Measurements from ENCODE around the gene CCNH.

The CCNH gene

DNA sequence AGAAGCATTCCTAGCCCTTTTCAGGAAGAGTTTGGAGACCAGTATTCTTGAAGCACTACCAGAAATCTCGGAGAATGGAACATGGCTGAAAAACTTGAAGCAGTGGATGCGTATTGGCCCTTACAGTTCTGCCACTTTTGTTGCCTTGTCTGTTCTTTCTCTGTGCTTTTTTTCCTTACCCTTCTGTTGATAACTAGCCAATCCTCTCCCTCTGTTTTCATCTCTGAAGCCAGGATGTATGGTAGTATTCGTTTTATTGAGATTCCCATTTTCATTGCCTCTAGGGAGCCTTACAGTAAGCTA, 564 bp upstream of the CCNH start:
- Histone ChIP-seq H3K9ac (ENCODE audit: low read depth, low read length) (peak overlapping the region; percentile 68), H3K9me3 (ENCODE audit: control insufficient read depth, insufficient read depth, low read length) (no peaks in the 10 kb centered on the region), H3K36me3 (ENCODE audit: insufficient read depth, low read length) (peaks cover 10% of the 10 kb centered on the region), H3K4me1 (ENCODE audit: insufficient read depth, low read length) (no peaks in the 10 kb centered on the region)

DNA sequence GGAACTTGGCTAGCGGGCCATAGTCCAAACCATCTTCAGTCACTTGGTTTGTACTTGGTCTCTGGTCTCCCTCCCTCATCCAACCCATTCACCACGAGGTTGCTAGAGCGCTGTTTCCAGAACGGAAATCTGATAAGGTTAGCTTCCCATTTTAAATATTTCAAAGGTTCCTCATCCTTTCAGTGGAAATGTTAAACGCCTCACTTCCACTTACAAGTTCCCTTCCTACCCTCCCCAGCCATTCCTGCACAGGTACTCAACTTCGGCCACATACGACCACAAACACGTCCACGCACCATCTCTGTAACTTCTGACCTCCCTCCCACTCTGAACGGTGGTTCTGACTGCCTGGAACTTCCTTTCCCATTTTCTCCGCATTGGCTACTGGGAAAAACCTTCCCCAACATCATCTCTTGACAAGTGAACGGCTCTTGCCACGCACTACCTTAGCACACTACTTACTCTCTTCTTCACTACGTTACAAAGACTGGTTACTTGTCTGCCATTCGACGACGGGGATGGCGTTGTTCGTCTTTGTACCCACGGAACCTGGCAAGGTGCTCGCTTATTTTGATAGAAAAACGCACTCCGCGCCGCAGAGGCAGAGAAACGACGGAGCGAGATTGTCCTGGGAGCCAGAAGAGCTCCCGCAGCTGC, 629 bp downstream of the CCNH start:
- Histone ChIP-seq H3K9me3 (ENCODE audit: control insufficient read depth, insufficient read depth, low read length) (no peaks in the 10 kb centered on the region), H3K4me1 (ENCODE audit: insufficient read depth, low read length) (no peaks in the 10 kb centered on the region), H3K36me3 (ENCODE audit: insufficient read depth, low read length) (peaks cover 11% of the 10 kb centered on the region), H3K9ac (ENCODE audit: low read depth, low read length) (peak overlapping the region; percentile 68)

DNA sequence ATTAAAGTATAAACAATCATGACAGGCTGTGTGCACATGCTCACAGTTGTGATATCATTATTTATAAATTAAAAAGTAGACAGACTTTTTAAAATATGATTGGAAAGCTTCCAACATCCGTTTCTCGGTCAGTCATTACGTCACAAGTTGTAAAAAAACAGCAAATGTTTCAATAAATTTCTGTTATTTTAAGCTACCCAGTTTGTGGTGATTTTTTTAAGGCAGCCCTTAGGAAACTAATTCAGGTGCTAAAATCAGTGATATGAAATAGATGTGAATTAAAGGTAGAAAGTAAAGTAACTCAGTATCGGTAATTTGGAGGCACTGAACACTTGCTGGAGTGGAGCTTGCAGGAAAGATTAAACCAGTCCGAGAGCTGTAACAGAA, 1.2 kb downstream of the CCNH start:
- Histone ChIP-seq H3K9me3 (ENCODE audit: control insufficient read depth, insufficient read depth, low read length) (no peaks in the 10 kb centered on the region), H3K36me3 (ENCODE audit: insufficient read depth, low read length) (peaks cover 12% of the 10 kb centered on the region), H3K4me1 (ENCODE audit: insufficient read depth, low read length) (no peaks in the 10 kb centered on the region), H3K9ac (ENCODE audit: low read depth, low read length) (peak overlapping the region; percentile 68)

DNA sequence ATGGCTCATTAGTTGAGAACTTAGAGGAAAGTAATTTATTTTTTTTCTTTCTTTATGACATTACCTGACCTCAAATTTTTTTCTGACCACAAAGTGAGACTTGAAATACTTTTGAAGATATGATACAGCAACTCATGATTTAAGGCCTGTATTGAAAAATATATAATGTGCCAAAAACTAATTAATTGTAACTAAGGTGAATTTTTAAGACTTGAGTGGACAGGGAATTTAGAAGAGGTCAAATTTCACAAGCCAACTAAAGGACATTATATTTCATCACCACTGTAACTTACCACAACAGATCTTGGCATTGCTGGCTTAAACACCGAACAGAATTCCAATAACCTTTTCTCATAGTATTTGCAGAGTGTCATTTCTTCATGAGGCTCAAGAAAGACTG, 1.8 kb downstream of the CCNH start:
- no peak overlapping the region for H3K9ac ChIP-seq (ENCODE audit: low read depth, low read length)
- H3K36me3 ChIP-seq (ENCODE audit: insufficient read depth, low read length): peaks cover 18% of the 10 kb centered on the region
- H3K9me3 ChIP-seq (ENCODE audit: control insufficient read depth, insufficient read depth, low read length): no peaks in the 10 kb centered on the region
- no peaks in the 10 kb centered on the region for H3K4me1 ChIP-seq (ENCODE audit: insufficient read depth, low read length)

DNA sequence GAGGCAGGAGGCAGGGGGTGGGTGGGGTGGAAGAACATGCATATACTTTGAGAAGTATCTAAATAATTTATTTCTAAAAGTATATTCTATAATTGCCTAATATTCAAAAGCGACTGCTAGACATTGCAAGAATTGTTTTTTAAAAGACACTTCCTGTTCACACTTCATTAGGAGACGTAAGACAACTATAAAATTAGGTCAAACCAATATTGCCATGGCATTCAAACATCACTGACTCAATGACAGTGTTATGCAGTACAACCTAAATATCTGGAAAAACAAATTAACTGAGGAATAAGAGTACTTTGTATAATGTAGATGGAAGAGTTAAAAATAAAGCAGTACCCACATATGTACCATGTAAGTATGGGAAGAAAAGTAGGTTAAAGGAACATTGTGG, 4.5 kb downstream of the CCNH start:
- peaks cover 24% of the 10 kb centered on the region for H3K36me3 ChIP-seq (ENCODE audit: insufficient read depth, low read length)
- H3K9me3 ChIP-seq (ENCODE audit: control insufficient read depth, insufficient read depth, low read length): no peaks in the 10 kb centered on the region
- H3K9ac ChIP-seq (ENCODE audit: low read depth, low read length): no peak overlapping the region
- H3K4me1 ChIP-seq (ENCODE audit: insufficient read depth, low read length): no peaks in the 10 kb centered on the region

DNA sequence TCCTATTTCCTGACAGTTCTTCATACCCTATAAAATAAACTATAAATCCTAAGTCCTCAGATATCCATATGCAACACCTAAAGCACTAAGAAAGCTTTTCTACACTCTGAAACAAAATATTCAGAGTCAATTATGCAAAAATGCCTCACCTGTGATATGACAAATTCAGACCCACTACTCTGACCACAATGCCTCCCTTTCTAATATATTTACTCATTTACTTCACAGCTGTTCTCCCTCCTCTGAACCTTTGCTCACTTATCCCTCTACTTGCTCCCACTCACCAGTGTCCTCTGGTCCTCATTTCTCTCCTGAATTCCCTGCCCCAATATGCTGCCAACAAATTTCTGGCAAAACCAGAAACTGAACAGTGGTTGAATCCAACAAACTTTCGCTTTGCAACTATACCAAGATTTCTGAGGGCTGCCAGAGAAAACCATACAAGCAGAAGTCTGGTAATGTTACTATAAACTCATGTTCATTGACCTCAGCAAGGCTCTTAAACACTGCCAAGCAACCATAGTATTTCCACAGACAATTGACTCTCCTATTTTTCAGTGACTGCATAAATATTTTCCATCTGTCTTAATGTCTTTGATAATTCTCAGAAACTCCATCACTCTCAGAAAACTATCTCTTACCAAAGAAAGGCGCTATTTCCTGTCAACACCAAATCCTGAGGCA, 7.1 kb downstream of the CCNH start:
- no peak overlapping the region for H3K9ac ChIP-seq (ENCODE audit: low read depth, low read length)
- no peaks in the 10 kb centered on the region for H3K4me1 ChIP-seq (ENCODE audit: insufficient read depth, low read length)
- H3K36me3 ChIP-seq (ENCODE audit: insufficient read depth, low read length): peaks cover 30% of the 10 kb centered on the region
- no peaks in the 10 kb centered on the region for H3K9me3 ChIP-seq (ENCODE audit: control insufficient read depth, insufficient read depth, low read length)

DNA sequence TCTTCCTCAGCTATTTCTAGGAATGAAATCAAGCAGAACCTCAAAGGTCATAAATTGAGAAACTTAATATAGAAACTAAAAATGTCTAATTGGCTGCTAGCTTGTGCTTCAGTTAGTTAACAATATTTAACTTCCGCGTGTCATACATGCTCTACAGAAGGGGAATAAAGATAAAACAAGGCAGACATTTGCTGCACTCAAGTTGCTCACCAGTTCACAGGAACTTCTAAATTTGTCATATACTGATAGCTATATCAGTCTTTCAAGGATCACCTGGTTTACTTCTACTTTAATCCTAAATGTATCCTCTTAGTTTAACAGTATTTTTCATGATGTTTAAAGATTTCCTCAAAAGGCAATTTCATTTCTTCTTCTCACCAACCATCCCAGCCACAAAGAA, 8.4 kb downstream of the CCNH start:
- Histone ChIP-seq H3K9me3 (ENCODE audit: control insufficient read depth, insufficient read depth, low read length) (no peaks in the 10 kb centered on the region), H3K36me3 (ENCODE audit: insufficient read depth, low read length) (peaks cover 26% of the 10 kb centered on the region), H3K9ac (ENCODE audit: low read depth, low read length) (no peak overlapping the region), H3K4me1 (ENCODE audit: insufficient read depth, low read length) (no peaks in the 10 kb centered on the region)

DNA sequence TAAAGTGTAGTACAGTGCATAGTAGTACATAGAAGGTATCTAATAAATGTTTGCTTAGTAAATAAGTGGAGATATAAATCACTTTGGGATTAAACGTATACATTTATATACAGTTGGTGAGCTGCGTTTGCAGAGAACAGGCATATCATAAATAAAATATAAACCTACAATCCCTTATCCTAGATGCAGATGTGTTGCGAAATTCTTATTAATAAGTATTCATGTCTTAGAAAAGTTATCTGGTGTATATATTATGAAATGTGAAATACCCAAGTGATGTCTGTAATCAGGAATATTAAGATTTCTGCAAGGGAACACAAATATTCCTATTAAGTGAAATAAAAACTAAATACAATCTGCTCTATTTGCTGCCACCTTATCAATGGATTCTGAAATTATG, 8.8 kb downstream of the CCNH start:
- Histone ChIP-seq H3K9me3 (ENCODE audit: control insufficient read depth, insufficient read depth, low read length) (no peaks in the 10 kb centered on the region), H3K4me1 (ENCODE audit: insufficient read depth, low read length) (no peaks in the 10 kb centered on the region), H3K36me3 (ENCODE audit: insufficient read depth, low read length) (peaks cover 31% of the 10 kb centered on the region), H3K9ac (ENCODE audit: low read depth, low read length) (no peak overlapping the region)

DNA sequence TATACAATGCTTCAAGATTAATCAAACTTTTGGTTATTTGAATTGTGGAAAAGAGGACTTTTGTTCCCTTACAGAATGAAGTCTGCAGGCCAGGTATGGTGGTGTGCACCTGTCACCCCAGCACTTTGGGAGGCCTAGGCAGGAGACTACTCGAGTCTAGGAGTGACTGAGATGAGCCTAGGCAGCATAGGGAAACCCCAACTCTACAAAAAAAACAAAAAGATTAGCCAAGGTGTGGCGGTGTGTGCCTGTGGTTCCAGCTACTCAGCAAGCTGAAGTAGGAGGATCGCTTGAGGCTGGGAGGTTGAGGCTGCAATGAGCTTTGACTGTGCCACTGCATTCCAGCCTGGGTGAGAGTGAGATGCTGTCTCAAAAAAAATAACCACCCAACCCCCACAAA, 9.3 kb downstream of the CCNH start:
- H3K4me1 ChIP-seq (ENCODE audit: insufficient read depth, low read length): no peaks in the 10 kb centered on the region
- H3K36me3 ChIP-seq (ENCODE audit: insufficient read depth, low read length): peaks cover 27% of the 10 kb centered on the region
- H3K9ac ChIP-seq (ENCODE audit: low read depth, low read length): no peak overlapping the region
- no peaks in the 10 kb centered on the region for H3K9me3 ChIP-seq (ENCODE audit: control insufficient read depth, insufficient read depth, low read length)

DNA sequence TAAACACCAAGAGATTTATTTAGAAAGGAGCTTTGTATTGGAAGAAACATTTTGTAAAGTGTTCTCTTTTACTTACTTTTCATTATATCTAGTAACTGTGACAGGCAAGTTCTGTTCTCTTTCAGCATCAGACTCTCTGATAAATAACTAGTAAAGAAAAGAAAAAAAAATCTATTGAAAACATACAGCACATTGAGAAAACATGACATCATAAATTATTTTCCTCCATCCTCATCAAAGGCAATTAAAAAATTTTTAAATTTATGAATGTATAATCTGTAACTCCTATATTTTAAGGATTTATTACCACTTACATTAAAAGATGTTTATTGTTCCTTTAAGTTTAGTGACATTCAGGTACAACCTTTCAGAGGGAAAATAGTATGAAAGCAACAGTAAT, 11.1 kb downstream of the CCNH start:
- no peak overlapping the region for H3K9ac ChIP-seq (ENCODE audit: low read depth, low read length)
- peaks cover 26% of the 10 kb centered on the region for H3K36me3 ChIP-seq (ENCODE audit: insufficient read depth, low read length)
- H3K4me1 ChIP-seq (ENCODE audit: insufficient read depth, low read length): no peaks in the 10 kb centered on the region
- H3K9me3 ChIP-seq (ENCODE audit: control insufficient read depth, insufficient read depth, low read length): no peaks in the 10 kb centered on the region

DNA sequence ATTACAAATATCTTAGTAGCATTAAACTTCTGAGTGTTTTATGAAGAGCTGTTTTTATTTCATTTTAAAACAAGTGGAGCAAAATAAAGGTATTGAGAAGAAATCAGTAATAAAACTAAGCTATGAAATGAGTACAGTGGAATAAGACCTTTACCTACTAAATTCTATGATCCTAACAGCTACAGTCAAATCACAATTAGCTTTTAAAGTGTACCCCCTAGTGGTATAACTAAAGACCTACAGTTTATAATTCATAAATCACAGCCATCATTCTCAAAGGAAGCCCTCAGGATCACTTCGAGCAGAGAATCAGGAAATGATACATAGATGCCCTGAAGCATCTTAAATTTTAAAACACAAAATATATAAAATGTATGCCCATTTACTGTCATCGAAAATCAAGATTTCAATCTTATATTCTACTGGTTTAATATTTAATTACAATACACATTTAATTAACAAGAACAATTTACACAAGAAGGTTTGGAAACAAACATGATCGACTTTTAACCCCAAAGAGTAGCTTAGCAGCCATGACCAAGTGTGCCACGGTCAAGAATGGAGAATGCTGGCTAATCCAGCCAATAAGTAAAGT, 12.3 kb downstream of the CCNH start:
- no peak overlapping the region for H3K9ac ChIP-seq (ENCODE audit: low read depth, low read length)
- H3K9me3 ChIP-seq (ENCODE audit: control insufficient read depth, insufficient read depth, low read length): no peaks in the 10 kb centered on the region
- H3K36me3 ChIP-seq (ENCODE audit: insufficient read depth, low read length): peaks cover 17% of the 10 kb centered on the region
- no peaks in the 10 kb centered on the region for H3K4me1 ChIP-seq (ENCODE audit: insufficient read depth, low read length)

DNA sequence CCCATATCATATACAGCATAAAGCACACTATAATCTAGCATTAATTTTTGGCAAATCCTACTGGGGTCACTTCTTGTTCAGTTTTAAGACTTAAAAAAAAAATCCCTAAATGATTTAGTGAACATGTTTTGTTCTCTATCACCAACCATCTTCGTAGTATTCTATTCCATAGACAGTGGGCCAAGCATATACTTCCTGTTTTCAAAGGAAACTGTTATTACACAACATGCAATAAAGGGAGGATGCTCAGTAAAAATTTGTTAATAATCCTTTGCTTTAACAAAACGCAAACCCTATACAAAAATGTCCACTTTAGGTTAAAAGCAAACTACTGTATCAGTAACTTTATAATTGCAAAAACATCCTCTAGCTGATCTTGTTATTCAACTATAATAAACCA, 13.0 kb downstream of the CCNH start:
- H3K9me3 ChIP-seq (ENCODE audit: control insufficient read depth, insufficient read depth, low read length): no peaks in the 10 kb centered on the region
- no peaks in the 10 kb centered on the region for H3K4me1 ChIP-seq (ENCODE audit: insufficient read depth, low read length)
- no peak overlapping the region for H3K9ac ChIP-seq (ENCODE audit: low read depth, low read length)
- H3K36me3 ChIP-seq (ENCODE audit: insufficient read depth, low read length): peaks cover 17% of the 10 kb centered on the region

DNA sequence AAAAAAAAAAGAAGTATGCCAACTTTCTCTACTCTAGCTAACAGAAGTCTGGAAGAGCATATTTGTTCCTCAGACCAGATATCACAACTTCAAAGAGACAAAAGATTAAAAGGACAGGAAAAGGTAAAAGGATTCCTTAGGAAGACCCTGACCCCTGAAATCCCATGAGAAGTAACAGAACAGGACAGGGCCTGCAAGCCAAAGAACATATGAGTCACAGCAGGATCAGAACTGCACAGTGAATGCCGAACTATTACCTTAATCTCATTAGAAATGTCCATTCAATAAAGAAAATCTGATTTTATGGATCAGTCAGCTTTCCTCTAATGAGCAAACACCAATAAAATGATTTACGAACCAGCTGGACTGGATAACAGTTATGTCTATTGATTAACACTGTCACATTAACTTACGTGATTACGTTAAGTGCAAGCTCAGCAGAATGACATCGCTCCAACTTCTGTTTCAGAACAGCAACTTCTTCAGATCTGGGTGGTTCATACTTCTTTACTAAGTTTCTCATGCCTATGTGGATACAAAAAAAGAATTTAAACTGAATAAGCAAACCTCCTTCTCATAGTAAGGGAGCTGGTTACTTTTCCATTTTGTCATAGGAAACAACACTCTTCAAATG, 13.6 kb downstream of the CCNH start:
- peaks cover 17% of the 10 kb centered on the region for H3K36me3 ChIP-seq (ENCODE audit: insufficient read depth, low read length)
- no peaks in the 10 kb centered on the region for H3K4me1 ChIP-seq (ENCODE audit: insufficient read depth, low read length)
- H3K9me3 ChIP-seq (ENCODE audit: control insufficient read depth, insufficient read depth, low read length): no peaks in the 10 kb centered on the region
- no peak overlapping the region for H3K9ac ChIP-seq (ENCODE audit: low read depth, low read length)

DNA sequence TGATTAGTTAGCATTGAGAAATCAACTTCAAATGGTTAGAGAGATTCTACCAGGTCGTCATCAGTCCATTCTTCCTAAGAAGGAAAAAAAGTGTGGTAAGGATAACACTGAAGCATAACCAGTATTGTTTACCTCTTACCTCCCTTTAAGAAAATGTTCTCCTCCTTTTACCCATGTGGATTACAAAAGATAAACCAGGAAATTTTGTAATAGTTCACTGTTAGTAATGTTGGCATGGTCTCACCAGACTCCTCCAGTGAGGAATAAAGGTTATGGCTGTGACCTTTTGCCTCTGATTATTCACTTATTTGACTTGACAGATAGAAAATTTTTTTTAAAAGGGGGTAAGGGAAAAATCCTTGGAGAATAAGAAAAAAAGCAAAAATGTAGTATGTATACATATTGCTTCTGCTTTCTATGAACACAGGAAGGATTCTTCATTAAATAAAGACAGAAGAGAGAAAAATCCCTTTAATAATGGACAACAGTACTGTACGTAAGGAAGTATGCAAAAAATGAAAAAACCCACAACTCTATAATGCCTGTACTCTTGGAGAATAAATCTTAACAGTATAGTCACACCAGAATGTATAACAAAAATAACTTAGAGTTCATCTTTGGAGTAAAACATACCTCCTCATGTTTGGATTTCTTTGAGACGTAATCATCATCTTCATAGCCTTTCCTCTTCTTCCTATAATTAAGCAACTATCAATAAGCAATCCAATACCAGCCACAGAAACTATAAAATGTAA, 18.1 kb downstream of the CCNH start:
- Histone ChIP-seq H3K36me3 (ENCODE audit: insufficient read depth, low read length) (peaks cover 24% of the 10 kb centered on the region), H3K9me3 (ENCODE audit: control insufficient read depth, insufficient read depth, low read length) (no peaks in the 10 kb centered on the region), H3K9ac (ENCODE audit: low read depth, low read length) (no peak overlapping the region), H3K4me1 (ENCODE audit: insufficient read depth, low read length) (no peaks in the 10 kb centered on the region)
